SU-DHL-6 (cell line): ENCODE results near the gene SRSF8.

Experiments used
- H2AFZ ChIP-seq: fragments of 200-600 bp; sonication (generic); 2 replicates; pipeline ENCODE4 v1.6.1; 2014; ENCODE audit warnings: low read depth, mild to moderate bottlenecking, moderate library complexity, mixed read lengths, antibody characterized with exemption, low read length; ENCODE audit not compliant: severe bottlenecking
- H3F3A ChIP-seq: fragments of 200-600 bp; shearing (Covaris generic); 2 replicates; pipeline ENCODE4 v1.6.0; 2016; ENCODE audit warnings: antibody characterized with exemption, mild to moderate bottlenecking; ENCODE audit not compliant: insufficient read depth
- H3K27ac ChIP-seq: fragments of 200-600 bp; sonication (generic); 2 replicates; pipeline ENCODE4 v1.5.1; 2016; ENCODE audit warnings: low read depth, mild to moderate bottlenecking, low read length, moderate library complexity, mixed read lengths
- H3K27me3 ChIP-seq: fragments of 200-600 bp; sonication (generic), shearing (Covaris generic); 2 replicates; pipeline ENCODE4 v1.6.0; 2014; ENCODE audit warnings: mild to moderate bottlenecking, low read length
- H3K36me3 ChIP-seq: fragments of 200-600 bp; sonication (generic); 2 replicates; pipeline ENCODE4 v1.6.1; 2014; ENCODE audit warnings: mild to moderate bottlenecking, low read length, mixed read lengths
- H3K4me2 ChIP-seq: fragments of 300-600, 200-600 bp; shearing (Covaris generic), sonication (generic); 2 replicates; pipeline ENCODE4 v1.6.0; 2014; ENCODE audit warnings: low read length, low read depth, mild to moderate bottlenecking; ENCODE audit not compliant: poor library complexity, severe bottlenecking
- H3K4me3 ChIP-seq: fragments of 200-600 bp; sonication (generic); 2 replicates; pipeline ENCODE4 v1.5.1; 2014; ENCODE audit warnings: antibody characterized with exemption, low read length, mild to moderate bottlenecking, mixed read lengths; ENCODE audit not compliant: insufficient read depth, poor library complexity, severe bottlenecking
- H3K79me2 ChIP-seq: fragments of 200-600 bp; sonication (generic); 2 replicates; pipeline ENCODE4 v1.6.1; 2014; ENCODE audit warnings: mild to moderate bottlenecking, low read length, moderate library complexity; ENCODE audit not compliant: insufficient read depth
- H3K9ac ChIP-seq: fragments of 200-600 bp; sonication (generic); 2 replicates; pipeline ENCODE4 v1.7.0; 2014; ENCODE audit warnings: mild to moderate bottlenecking, low read length
- H3K9me2 ChIP-seq: fragments of 200-600 bp; sonication (generic); replicated peaks from 2 replicates; pipeline ENCODE4 v1.6.1; 2014; ENCODE audit warnings: low read length; ENCODE audit not compliant: insufficient read depth
- H3K9me3 ChIP-seq: fragments of 200-600 bp; sonication (generic); 2 replicates; pipeline ENCODE4 v1.6.1; 2014; ENCODE audit warnings: low read length, mixed read lengths; ENCODE audit not compliant: insufficient read depth
- H4K20me1 ChIP-seq: fragments of 200-600 bp; sonication (generic); 2 replicates; pipeline ENCODE4 v1.6.1; 2014; ENCODE audit warnings: low read depth, mild to moderate bottlenecking, antibody characterized with exemption, low read length, moderate library complexity, mixed read lengths
- CTCF ChIP-seq: fragments of 200-600 bp; sonication (generic); IDR thresholded peaks from one replicate; pipeline ENCODE4 v1.5.1; 2017; ENCODE audit warnings: antibody characterized with exemption, mild to moderate bottlenecking, low read length, moderate library complexity; ENCODE audit not compliant: insufficient read depth, poor library complexity, severe bottlenecking
- EZH2phosphoT487 ChIP-seq: fragments of 200-600 bp; sonication (generic), shearing (Covaris generic); conservative IDR thresholded peaks from 2 replicates; pipeline ENCODE4 v1.6.1; 2018; ENCODE audit warnings: mild to moderate bottlenecking, antibody characterized with exemption, low read length, moderate library complexity, mixed read lengths

The SRSF8 gene

DNA sequence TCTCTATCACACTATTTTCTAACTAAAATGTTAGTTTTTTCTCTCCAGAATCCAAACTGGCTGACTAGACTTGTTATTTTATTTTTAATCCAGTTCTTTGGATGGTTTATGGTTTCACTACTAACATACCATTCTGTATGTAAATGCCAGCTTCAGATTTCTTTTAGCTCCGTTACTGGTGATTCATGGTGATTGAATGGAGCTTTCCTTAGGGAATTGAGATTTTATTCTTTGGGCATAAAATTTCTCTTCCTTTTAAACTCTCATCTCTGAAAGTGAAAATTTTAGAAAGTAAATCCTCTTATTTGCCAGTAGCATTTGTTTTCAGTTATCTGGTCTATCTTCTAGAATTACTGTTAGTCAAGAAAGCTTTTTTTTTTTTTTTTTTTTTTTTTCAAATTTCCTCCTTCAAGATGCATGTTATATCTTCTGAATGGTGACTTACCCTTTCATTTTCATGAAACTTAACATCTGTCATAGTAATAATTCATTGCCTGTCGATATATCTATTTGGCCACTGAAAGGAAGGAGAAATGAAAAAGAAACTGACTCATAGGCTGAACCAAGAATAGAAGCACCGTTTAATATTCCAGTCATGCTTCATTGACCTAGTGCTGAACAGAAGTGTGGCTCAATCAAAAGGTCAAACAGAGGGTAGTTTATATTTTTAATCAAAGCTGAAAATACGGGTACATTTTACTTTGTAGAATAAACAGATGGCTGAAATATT, 29.3 kb downstream of the SRSF8 start:
- H3K4me2 ChIP-seq = no peak overlapping the region
- no peak for TF ChIP-seq CTCF

GRCh38 chr11:95097209-95097608, 30.5 kb downstream of the SRSF8 start:
- H3K9ac ChIP-seq = no peak overlapping the region
- H3K4me2 ChIP-seq = no peak overlapping the region
- no peaks in the 10 kb centered on the region for H3K79me2 ChIP-seq
- H3K9me2 ChIP-seq = no peaks in the 10 kb centered on the region
- no peak overlapping the region for H2AFZ ChIP-seq
- H3K9me3 ChIP-seq = no peaks in the 10 kb centered on the region
- H3K27me3 ChIP-seq = no peaks in the 10 kb centered on the region
- H3F3A ChIP-seq = no peaks in the 10 kb centered on the region
- no peaks in the 10 kb centered on the region for H3K36me3 ChIP-seq
- H3K27ac ChIP-seq = no peak overlapping the region
- no peak for TF ChIP-seq EZH2phosphoT487
- no peak for TF ChIP-seq CTCF
- no peaks in the 10 kb centered on the region for H4K20me1 ChIP-seq
- no peak overlapping the region for H3K4me3 ChIP-seq

More for the DNA sequence above, 29.3 kb downstream of the SRSF8 start:
- no peak overlapping the region for H2AFZ ChIP-seq
- no peaks in the 10 kb centered on the region for H3K36me3 ChIP-seq
- H3K79me2 ChIP-seq = no peaks in the 10 kb centered on the region
- no peaks in the 10 kb centered on the region for H4K20me1 ChIP-seq
- H3K9me3 ChIP-seq = no peaks in the 10 kb centered on the region
- H3K27me3 ChIP-seq = no peaks in the 10 kb centered on the region
- no peaks in the 10 kb centered on the region for H3K9me2 ChIP-seq
- H3K4me3 ChIP-seq = no peak overlapping the region
- H3F3A ChIP-seq = no peaks in the 10 kb centered on the region
- no peak overlapping the region for H3K9ac ChIP-seq
- H3K27ac ChIP-seq = no peak overlapping the region

DNA sequence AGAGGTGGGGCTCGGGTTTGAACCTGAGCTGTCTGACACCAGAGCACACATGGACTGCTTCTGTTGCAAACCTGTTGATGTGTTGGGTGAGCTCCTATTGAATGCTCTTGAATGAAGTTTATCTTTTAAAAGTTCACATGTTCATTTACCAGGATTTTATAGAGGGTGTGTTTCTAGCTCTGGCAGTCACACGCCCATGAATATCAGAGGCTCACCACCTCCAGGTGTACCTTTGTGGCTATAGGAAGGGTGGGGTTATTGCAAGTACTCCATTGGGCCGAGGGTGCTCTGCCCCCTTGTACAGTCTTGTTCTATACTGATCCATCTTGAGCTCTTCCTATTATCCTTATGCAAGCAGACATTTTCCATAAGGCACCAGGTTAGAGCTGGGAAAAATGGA, 32.1 kb downstream of the SRSF8 start:
- Histone ChIP-seq H2AFZ (no peak overlapping the region), H3K9me2 (no peaks in the 10 kb centered on the region), H3K79me2 (no peaks in the 10 kb centered on the region), H3K4me3 (no peak overlapping the region), H4K20me1 (no peaks in the 10 kb centered on the region), H3K27ac (no peak overlapping the region), H3K9me3 (no peaks in the 10 kb centered on the region), H3K27me3 (no peaks in the 10 kb centered on the region), H3F3A (no peaks in the 10 kb centered on the region), H3K9ac (no peak overlapping the region), H3K4me2 (no peak overlapping the region), H3K36me3 (no peaks in the 10 kb centered on the region)
- no peak for TF ChIP-seq EZH2phosphoT487
- TF ChIP-seq CTCF = no peak
